Small intestine (tissue), 7 donors: Measurements from ENCODE around the gene RELN. TPM values are rescaled to one million over a fixed set of nuclear protein-coding genes. Genes with fewer than 3 reads are reported as not detected.

Experiments used
- DNase-seq, 2 donors: peaks; one replicate each; pipeline versions ENCODE4 v3.0.0 to v3.0.0-alpha.2; 2013
- FAIRE-seq: peaks from 2 replicates; lab custom pipeline; 2012; peaks lifted over from hg19 to GRCh38; lab: Jason Lieb, UNC
- H3K27ac ChIP-seq, 3 donors: one replicate each; pipeline ENCODE4 v1.5.1; 2013; ENCODE audit warnings: low read length in 2 of 3, mild to moderate bottlenecking in 2 of 3, control low read depth in 1 of 3, inconsistent platforms in 1 of 3, low read depth in 1 of 3, moderate library complexity in 1 of 3
- H3K27me3 ChIP-seq, 3 donors: one replicate each; pipeline ENCODE4 v1.6.1; 2013; ENCODE audit warnings: low read length in 3 of 3, inconsistent platforms in 1 of 3; ENCODE audit not compliant: control insufficient read depth in 3 of 3, insufficient read depth in 3 of 3
- H3K36me3 ChIP-seq, 3 donors: one replicate each; pipeline ENCODE4 v1.6.1; 2013; ENCODE audit warnings: low read length in 3 of 3, inconsistent platforms in 1 of 3, low read depth in 1 of 3, mild to moderate bottlenecking in 1 of 3, moderate library complexity in 1 of 3; ENCODE audit not compliant: control insufficient read depth in 3 of 3, insufficient read depth in 2 of 3
- H3K4me1 ChIP-seq, 3 donors: one replicate each; pipeline ENCODE4 v1.6.1; 2013; ENCODE audit warnings: low read length in 2 of 3, inconsistent platforms in 1 of 3, low read depth in 1 of 3, mild to moderate bottlenecking in 1 of 3, moderate library complexity in 1 of 3; ENCODE audit not compliant: control insufficient read depth in 3 of 3, insufficient read depth in 2 of 3
- H3K4me3 ChIP-seq, 3 donors: one replicate each; pipeline ENCODE4 v1.5.1; 2013; ENCODE audit warnings: low read length in 3 of 3, control low read depth in 1 of 3, inconsistent platforms in 1 of 3, low read depth in 1 of 3, mild to moderate bottlenecking in 1 of 3, moderate library complexity in 1 of 3
- H3K9me3 ChIP-seq, 2 donors: one replicate each; pipeline ENCODE4 v1.6.1; 2013; ENCODE audit warnings: low read depth in 1 of 2, low read length in 1 of 2; ENCODE audit not compliant: control insufficient read depth in 2 of 2, insufficient read depth in 1 of 2
- WGBS, 3 donors: extraction: QIAGEN DNeasy Blood & Tissue Kit; methylation state at CpG; one replicate each; pipeline ENCODE4 v1.1.7; 2013; 5-methylcytosine and 5-hydroxymethylcytosine counted together
- polyA plus RNA-seq, 4 donors: library from polyadenylated mRNA; stranded (reverse) in 3 of 4; unstranded in 1 of 4; fragments of 200-250 nt in 3 of 4; fragments of 120-200 nt in 1 of 4; gene quantifications; one replicate each; pipeline versions ENCODE4 v1.2.1 to v1.2.3, GENCODE V29; 2013
- donor health status: healthy with polysubstance abuse.
- donor health status: control.
- donor health status: control.
- donor health status: Bipolar disorder and iron deficiency.
- donor health status: healthy.

RELN gene
- polyA plus RNA-seq, 4 donors = 3.4 to 8.1 TPM; not detected in 2

DNA sequence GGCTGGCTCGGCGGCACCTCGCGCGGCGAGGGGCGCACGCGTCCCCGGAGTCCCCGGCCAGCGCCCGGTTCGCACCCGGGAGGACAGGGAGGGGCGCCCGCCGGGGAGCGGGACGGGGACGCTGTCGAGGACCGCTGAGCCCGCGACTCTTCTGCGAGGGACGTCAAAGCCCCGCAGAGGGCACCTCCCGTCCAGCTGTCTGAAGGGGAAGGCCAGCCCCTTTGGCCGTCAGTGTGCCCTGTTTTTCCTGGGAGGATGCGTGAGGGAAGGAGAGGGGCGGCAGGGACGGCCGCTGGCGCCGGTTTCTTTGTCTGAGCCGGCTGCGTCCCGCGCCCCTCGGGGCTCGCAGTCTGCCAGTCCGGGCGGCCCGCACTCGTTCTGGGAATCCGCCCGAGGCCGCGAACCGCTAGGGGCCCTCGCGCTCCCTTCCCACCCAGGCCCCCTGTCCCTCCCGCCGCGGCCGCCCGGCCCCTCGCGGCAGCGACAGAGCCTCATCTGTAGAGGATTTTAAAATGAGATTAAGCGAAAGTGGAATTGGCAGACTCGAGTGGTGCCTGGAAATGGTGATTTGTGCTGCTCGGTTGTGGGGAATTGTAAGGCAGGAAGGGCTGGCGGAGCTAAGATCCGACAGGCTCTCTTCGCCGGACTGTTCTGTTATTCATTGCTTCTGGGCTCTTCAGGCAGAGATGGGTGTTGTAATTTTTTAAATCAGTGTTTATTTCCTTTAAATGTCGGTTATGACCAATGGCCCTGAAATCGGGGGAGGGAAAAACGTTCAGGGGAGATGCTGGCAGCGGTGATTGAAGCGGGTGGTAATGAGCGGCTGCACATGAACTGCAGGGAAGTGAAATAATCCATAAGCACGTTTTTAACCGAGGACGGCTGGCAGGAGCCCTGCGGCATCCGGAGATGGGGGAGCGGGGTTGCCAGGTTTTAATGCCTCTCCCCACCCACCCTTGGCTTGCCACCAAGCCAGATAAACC is 618 bp upstream of the RELN start:
- Histone ChIP-seq H3K4me3 (peak overlapping the region in 1 of 3 donors; percentile 37), H3K27ac (no peak overlapping the region), H3K9me3 (no peaks in the 10 kb centered on the region), H3K4me1 (peaks cover 0 to 2% (median 0%) of the 10 kb centered on the region in 3 donors), H3K36me3 (no peaks in the 10 kb centered on the region), H3K27me3 (peaks cover 10 to 41% (median 22%) of the 10 kb centered on the region in 3 donors)
- DNase-seq (peak in 1 of 2 donors; percentile 21), FAIRE-seq (no peak)
- 1 to 4% (median 1%) methylated on average over 53 to 80 of the region's 80 CpGs for WGBS, 3 donors

DNA sequence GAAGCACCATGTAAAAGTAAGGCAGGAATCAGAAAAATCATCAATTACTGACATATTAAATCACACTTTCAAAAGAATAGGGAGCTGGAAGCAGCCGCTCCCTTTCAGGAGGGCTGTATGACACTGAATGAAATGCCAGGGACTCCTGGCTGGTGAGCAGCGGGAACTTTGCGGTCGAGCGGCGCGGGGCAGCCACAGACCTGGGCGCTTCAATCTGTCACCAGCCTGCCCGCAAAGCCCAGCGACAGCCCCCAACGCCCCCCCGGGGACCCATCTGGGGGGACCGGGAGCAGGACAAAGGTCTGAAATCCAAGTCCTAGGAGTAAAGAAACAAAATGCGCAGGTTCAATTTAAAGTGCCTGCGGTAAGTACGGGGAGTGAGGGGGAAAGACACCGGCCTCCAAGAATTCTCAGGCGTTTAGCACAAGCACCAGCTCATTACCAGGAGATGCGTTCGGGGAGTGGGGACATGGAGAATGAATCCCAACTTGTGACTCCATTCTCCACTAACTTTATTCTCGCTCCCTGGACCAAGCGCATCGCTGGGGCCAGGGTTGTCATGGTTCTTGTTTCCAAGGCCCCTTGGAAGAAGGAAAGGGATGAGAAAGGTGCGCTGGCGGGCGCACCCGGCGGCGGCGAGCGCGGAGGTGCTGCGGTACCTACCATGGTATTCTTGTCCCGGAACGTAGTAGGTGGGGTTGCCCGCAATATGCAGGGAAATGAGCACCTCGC is 824 bp downstream of the RELN start:
- no peak for DNase-seq

DNA sequence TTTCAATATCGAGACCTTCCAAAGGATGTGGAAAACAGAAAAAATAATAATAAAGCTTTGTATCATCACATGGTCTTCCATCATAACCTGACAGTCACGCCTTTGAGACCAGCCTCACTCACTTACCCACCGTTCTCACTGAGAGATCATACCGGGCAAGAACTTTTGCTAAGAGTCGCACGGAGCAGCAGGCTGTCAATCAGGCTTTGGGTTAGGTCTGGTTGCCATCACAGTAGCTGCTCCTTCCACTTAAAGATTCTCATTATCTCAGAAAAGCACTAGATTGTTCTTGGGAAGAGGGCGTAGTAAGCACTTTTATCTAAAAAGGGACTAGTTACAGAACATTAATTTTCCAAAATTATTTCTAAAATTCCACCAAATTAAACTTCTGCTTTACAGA is 2.0 kb downstream of the RELN start:
- DNase-seq = no peak
- Histone ChIP-seq H3K27me3 (peaks cover 10 to 37% (median 22%) of the 10 kb centered on the region in 3 donors), H3K27ac (no peak overlapping the region), H3K4me3 (no peak overlapping the region), H3K36me3 (no peaks in the 10 kb centered on the region), H3K9me3 (no peaks in the 10 kb centered on the region), H3K4me1 (peaks cover 0 to 2% (median 0%) of the 10 kb centered on the region in 3 donors)
- WGBS, 3 donors = 56 to 70% (median 64%) methylated on average over 7 of the region's 7 CpGs
- no peak for FAIRE-seq

More for the DNA sequence above, 824 bp downstream of the RELN start:
- FAIRE-seq = no peak
- Histone ChIP-seq H3K36me3 (no peaks in the 10 kb centered on the region), H3K9me3 (no peaks in the 10 kb centered on the region), H3K4me1 (peaks cover 0 to 2% (median 0%) of the 10 kb centered on the region in 3 donors), H3K27me3 (peaks cover 10 to 41% (median 22%) of the 10 kb centered on the region in 3 donors), H3K4me3 (no peak overlapping the region), H3K27ac (no peak overlapping the region)
- 3 to 10% (median 6%) methylated on average over 37 of the region's 37 CpGs for WGBS, 3 donors

DNA sequence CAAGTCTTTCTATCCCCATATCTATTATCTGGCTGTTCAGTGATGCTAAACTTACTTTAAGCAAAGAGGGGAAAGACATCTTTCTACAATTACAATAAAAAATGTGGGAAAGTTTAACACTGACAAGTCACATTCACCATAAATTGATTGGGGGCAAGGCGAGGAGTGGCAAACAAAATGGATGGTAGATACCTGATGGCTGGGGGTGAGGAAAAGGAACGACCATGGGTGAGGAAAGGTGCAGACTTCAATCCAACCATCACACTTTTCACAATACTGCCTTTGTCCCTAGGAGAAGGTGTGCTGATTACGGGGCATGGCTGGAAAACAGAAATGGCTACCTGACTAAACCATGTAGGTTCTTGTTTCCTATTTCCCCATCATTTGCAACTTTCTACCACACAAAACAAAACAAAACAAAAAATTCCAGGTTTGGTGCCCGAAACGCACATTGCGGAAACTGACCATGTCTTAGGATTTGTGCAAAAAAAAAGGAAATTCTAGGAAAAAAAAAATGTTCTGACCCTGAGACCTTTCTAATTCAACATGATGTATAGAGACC is 3.8 kb downstream of the RELN start:
- no peaks in the 10 kb centered on the region for H3K9me3 ChIP-seq
- peaks cover 0 to 2% (median 0%) of the 10 kb centered on the region in 3 donors for H3K4me1 ChIP-seq
- H3K36me3 ChIP-seq = no peaks in the 10 kb centered on the region
- peaks cover 10 to 28% (median 18%) of the 10 kb centered on the region in 3 donors for H3K27me3 ChIP-seq
- H3K4me3 ChIP-seq = no peak overlapping the region
- FAIRE-seq (no peak), DNase-seq (no peak)
- WGBS, 3 donors = 66 to 79% (median 69%) methylated on average over 6 of the region's 6 CpGs
- no peak overlapping the region for H3K27ac ChIP-seq

DNA sequence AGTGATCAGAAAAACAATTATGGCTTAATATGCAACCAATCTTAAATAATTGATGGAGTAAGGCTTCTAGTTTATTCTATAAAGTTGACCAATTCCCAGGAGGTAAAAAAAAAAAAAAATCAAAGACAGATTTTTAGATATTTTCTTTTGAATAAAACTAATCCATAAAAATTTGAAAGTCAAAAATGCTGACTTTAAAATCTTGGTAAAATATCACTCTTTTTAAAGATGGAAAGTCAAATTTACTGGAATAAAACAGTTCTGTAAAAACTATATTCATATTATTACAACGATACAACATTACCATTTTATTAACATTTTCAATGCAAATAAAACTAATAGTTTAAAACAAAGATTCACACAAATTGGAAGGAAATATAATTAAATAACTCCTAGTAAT is 5.4 kb downstream of the RELN start:
- no peak overlapping the region for H3K27ac ChIP-seq
- no peaks in the 10 kb centered on the region for H3K9me3 ChIP-seq
- peaks cover 0 to 2% (median 0%) of the 10 kb centered on the region in 3 donors for H3K4me1 ChIP-seq
- no peak overlapping the region for H3K4me3 ChIP-seq
- FAIRE-seq (peak; percentile 59), DNase-seq (no peak)
- 87 to 96% (median 89%) methylated on average over 1 of the region's 1 CpG for WGBS, 3 donors
- H3K27me3 ChIP-seq = peaks cover 2 to 18% (median 9%) of the 10 kb centered on the region in 3 donors
- no peaks in the 10 kb centered on the region for H3K36me3 ChIP-seq

DNA sequence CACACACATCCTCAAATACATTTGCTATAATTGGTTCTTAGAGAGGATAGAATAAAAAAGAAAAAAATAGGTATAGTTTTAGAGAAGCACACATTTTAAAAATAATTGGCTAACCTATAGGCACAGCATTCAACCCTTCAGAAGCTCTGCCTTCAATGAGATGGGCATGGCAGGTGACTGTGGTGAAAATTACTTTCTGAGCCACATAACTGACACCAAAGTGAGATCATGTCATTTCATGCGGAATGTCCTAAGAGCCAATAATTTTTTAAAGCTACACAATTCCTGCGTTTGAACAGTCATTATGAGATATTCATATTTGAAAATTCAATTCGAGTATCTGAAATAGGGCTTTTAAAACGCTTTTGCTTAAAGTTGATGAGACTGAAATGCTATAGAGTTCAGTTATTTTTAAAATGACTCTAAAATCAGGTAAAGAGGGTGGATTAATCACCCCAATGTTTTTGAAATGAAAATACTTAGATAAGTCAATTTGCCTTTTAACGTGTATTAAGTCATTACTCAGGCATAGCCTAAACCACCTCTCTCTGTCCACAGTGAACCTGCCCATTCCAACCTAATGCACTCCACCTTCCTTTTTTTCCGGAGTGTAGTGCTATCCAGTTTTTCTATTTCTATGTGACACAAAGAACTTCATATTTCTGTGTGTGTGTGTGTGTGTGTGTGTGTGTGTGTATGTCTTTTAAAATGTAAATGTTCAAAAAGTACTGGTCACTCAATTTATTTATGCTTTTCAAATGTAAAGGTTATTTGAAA is 6.1 kb downstream of the RELN start:
- no peak overlapping the region for H3K27ac ChIP-seq
- WGBS, 3 donors = 58 to 65% (median 63%) methylated on average over 6 of the region's 6 CpGs

DNA sequence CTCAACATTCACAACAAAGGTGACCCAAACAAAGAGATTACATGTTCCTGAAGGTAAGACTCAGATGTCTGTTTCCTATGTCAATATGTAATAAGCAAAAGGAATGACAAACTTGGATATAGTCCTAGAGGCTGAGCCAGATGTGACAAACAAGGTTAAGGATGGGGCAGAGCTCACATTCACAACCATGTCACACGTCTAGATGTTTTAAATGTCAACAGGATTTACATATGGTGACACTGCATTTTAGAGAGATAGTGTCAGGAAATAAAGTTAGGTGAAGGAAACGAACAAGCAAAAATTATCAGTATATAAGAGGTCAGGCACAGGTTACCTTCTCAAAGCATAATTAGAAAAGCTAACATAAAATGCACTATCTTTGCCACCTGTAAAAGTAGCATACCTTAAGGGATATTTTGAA is 8.4 kb downstream of the RELN start:
- no peak for FAIRE-seq
- Histone ChIP-seq H3K4me1 (no peaks in the 10 kb centered on the region), H3K27me3 (no peaks in the 10 kb centered on the region), H3K4me3 (no peak overlapping the region), H3K9me3 (no peaks in the 10 kb centered on the region), H3K36me3 (no peaks in the 10 kb centered on the region), H3K27ac (no peak overlapping the region)
- no peak for DNase-seq
- 19 to 36% (median 23%) methylated on average over 2 of the region's 2 CpGs for whole genome bisulfite sequencing, 3 donors

More for the DNA sequence above, 6.1 kb downstream of the RELN start:
- no peaks in the 10 kb centered on the region for H3K36me3 ChIP-seq
- peaks cover 2 to 11% (median 2%) of the 10 kb centered on the region in 3 donors for H3K27me3 ChIP-seq
- H3K4me3 ChIP-seq = no peak overlapping the region
- H3K4me1 ChIP-seq = no peaks in the 10 kb centered on the region
- DNase-seq = no peak
- no peak for FAIRE-seq
- no peaks in the 10 kb centered on the region for H3K9me3 ChIP-seq
